Measurements from ENCODE around the gene IQGAP3.
"Not testable (repeated sequence)": the region's sequence is repeated elsewhere in the genome, so short reads cannot be mapped to it uniquely, and the experiment has no call there.

The IQGAP3 gene

GRCh38 chr1:156571919-156572662 lies at the start of gene IQGAP3:
Gene IQGAP3, minus strand, starts transcription at chr1:156572565. Its CDS starts 36 bp downstream, at chr1:156572529.
- peak; percentile 90 to 93 (median 91) for DNase-seq

- DNase-seq, result no peak
These were observed 47.2 kb upstream of the IQGAP3 start for GRCh38 chr1:156619582-156619955.

- DNase-seq, result no peak
These were observed 46.7 kb upstream of the IQGAP3 start, which contains the start of gene HAPLN2 for GRCh38 chr1:156618853-156619581. Gene HAPLN2, plus strand, starts transcription at chr1:156619415. Its CDS starts 4,076 bp downstream, at chr1:156623491.

GRCh38 chr1:156616463-156616862 lies 44.1 kb upstream of the IQGAP3 start:
- peak; percentile 33 to 37 (median 36) for DNase-seq

GRCh38 chr1:156615946-156616345 lies 43.6 kb upstream of the IQGAP3 start:
- no peak for DNase-seq

GRCh38 chr1:156612666-156613065 lies 40.3 kb upstream of the IQGAP3 start:
- peak; percentile 36 to 59 (median 57) for DNase-seq

- not testable (repeated sequence) for DNase-seq
These were observed 37.7 kb upstream of the IQGAP3 start for GRCh38 chr1:156610072-156610471.

GRCh38 chr1:156608981-156609380 lies 36.6 kb upstream of the IQGAP3 start:
- peak; percentile 36 to 54 (median 45) for DNase-seq

GRCh38 chr1:156608036-156608674 lies 35.8 kb upstream of the IQGAP3 start:
- peak; percentile 78 to 87 (median 85) for DNase-seq

GRCh38 chr1:156607344-156607743 lies 35.0 kb upstream of the IQGAP3 start:
- DNase-seq, result not testable (repeated sequence)

- peak; percentile 49 to 62 (median 59) for DNase-seq
These were observed 30.2 kb upstream of the IQGAP3 start for GRCh38 chr1:156602557-156602993.

- no peak for DNase-seq
These were observed 29.5 kb upstream of the IQGAP3 start for GRCh38 chr1:156601892-156602291.

- DNase-seq, result peak; percentile 90
These were observed 28.9 kb upstream of the IQGAP3 start, which contains the start of gene GPATCH4 for GRCh38 chr1:156601122-156601830. Gene GPATCH4, minus strand, starts transcription at chr1:156601479.

- no peak for DNase-seq
These were observed 28.4 kb upstream of the IQGAP3 start for GRCh38 chr1:156600733-156601121.

- peak; percentile 58 to 77 (median 63) for DNase-seq
These were observed 27.4 kb upstream of the IQGAP3 start for GRCh38 chr1:156599811-156600210.

- DNase-seq, result no peak
These were observed 26.5 kb upstream of the IQGAP3 start for GRCh38 chr1:156598731-156599432.

GRCh38 chr1:156598125-156598524 lies 25.8 kb upstream of the IQGAP3 start:
- no peak for DNase-seq

GRCh38 chr1:156596426-156596825 lies 24.1 kb upstream of the IQGAP3 start:
- no peak for DNase-seq

- DNase-seq, result no peak
These were observed 22.7 kb upstream of the IQGAP3 start for GRCh38 chr1:156595016-156595415.

- DNase-seq, result no peak
These were observed 21.8 kb upstream of the IQGAP3 start for GRCh38 chr1:156594190-156594589.

GRCh38 chr1:156593661-156593989 lies 21.3 kb upstream of the IQGAP3 start:
- DNase-seq, result no peak

Data from suppressor macrophage treated with lipopolysaccharide for 1 hour (primary cell).